Stimulated activated CD4-positive, alpha-beta T cell treated with anti-CD3 and anti-CD28 coated beads, Interleukin-4, amount 100 ng/mL, for 48 hours (primary cell): ENCODE results near the gene BAHCC1.
"Not testable (repeated sequence)": the region's sequence is repeated elsewhere in the genome, so short reads cannot be mapped to it uniquely, and the experiment has no call there.

Experiments used
- DNase-seq, 2 donors: peaks; one replicate each; pipeline ENCODE4 v3.0.0-alpha.2; 2020; ENCODE audit warnings: low read depth in 2 of 2

BAHCC1 gene

DNA sequence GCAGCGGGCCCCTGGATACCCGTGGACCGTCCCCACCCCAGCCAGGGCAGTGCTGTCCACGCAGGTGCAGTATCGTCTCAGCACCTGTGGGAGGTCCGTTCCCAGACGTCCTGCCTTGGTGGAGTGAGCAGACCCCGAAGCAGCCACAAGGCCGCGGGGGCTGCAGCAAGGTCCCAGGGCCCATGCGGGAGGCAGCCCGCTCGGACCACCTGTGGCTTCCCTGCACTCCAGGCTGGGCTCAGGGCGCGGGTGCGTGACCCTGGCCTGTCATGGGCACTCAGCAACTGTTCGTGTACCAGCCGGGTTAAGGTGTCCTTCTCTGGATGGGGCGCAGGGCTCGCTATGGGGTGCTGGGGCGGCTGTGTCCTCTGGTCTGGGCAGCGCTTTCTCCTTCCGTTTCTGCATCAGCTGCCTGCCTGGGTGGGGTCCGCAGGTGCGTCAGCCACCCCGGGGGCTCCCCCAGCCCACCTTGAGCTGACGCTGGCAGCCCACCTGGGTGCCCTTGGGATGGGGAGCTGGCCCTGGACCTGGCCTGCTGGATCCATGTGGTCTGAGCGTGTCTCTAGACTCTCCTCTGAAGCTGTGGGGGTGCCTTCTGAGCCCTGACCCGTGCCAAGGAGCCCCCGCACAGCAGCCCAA lies 18.4 kb downstream of the BAHCC1 start:
- DNase-seq = no peak

GRCh38 chr17:81414756-81415516 lies 19.7 kb downstream of the BAHCC1 start:
- no peak for DNase-seq

DNA sequence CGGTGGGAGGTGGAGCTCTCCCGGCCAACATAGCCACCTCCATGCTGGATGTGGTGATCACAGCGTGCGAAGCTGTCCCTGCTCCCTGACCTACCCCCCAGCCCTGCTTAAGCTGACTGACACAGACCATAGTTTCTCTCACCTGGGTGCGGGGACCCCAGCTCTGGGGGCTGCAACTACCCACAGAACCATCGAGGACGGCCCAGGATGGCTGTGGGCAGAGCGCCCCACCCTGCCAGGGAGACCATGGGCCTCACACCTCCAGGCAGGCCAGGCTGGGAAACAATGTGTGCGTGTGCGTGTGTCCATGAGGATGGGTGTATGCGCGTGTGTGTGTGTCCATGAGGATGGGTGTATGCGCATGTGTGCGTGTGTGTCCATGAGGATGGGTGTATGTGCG lies 20.4 kb downstream of the BAHCC1 start:
- DNase-seq = no peak

DNA sequence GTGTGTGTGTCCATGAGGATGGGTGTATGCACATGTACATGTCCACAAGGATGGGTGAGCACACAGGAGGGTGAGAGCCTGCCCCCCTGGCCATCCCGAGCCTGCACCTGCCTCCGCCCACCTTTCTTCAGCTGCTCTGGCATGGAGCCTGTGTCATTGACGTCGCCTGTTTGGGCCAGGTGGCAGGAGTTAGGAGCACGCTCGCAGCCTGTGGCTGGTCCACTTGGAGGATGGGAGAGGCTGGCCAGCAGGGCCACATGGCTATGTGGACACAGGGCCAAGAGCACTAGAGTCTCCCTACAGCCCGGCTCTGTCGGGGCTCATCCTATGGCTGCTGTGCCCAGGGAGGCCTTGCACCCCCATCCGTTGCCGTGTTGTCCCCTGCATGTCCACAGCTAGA lies 21.4 kb downstream of the BAHCC1 start:
- DNase-seq = no peak

DNA sequence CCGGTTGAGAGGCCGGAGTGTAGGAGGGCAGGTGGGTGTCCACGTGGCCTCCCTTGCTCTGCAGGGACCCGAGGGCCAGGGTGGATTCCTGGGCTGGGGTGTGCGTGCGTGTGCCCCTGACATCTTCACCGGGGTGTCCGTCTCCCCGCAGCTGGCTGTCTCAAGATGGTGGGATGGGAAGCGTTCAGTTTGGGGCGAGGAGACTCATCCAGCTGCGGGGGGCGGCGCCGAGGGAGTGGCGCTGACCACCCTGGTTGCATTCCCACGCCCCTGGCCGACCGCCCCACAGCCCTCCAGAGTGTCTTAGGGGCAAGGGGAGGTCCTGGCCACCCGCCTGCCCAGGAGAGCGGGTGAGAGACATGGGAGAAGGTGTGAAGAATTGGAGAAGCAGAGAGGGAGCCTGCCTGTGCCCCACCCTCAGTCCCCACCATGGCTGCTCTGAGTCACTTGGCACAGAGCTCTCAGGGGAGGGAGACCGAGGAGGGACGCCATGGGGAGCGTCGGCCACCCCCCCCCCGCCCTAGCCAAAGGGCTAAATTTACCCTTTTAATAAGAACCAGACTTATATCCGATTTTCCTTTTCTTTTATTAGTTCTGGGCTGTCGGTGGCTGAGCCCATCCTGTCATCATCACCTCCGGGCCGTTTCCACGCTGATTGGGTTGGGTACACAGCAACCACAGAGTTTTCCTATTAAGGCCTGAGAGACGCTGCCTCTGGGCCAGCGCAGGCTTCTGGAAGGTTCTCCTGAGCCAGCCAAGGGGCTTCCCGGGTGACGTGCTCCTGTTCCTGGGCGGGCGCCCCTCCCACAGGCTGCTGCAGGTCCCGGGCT lies 22.0 kb downstream of the BAHCC1 start:
- DNase-seq = no peak

- DNase-seq = no peak
These were observed 22.8 kb downstream of the BAHCC1 start for GRCh38 chr17:81417879-81418709.

GRCh38 chr17:81418710-81419318 lies 23.6 kb downstream of the BAHCC1 start:
- no peak for DNase-seq

- no peak for DNase-seq
These were observed 24.1 kb downstream of the BAHCC1 start for GRCh38 chr17:81419319-81419885.

- no peak for DNase-seq
These were observed 24.9 kb downstream of the BAHCC1 start for GRCh38 chr17:81419886-81420768.

GRCh38 chr17:81420769-81421462 lies 25.7 kb downstream of the BAHCC1 start:
- DNase-seq = no peak

DNA sequence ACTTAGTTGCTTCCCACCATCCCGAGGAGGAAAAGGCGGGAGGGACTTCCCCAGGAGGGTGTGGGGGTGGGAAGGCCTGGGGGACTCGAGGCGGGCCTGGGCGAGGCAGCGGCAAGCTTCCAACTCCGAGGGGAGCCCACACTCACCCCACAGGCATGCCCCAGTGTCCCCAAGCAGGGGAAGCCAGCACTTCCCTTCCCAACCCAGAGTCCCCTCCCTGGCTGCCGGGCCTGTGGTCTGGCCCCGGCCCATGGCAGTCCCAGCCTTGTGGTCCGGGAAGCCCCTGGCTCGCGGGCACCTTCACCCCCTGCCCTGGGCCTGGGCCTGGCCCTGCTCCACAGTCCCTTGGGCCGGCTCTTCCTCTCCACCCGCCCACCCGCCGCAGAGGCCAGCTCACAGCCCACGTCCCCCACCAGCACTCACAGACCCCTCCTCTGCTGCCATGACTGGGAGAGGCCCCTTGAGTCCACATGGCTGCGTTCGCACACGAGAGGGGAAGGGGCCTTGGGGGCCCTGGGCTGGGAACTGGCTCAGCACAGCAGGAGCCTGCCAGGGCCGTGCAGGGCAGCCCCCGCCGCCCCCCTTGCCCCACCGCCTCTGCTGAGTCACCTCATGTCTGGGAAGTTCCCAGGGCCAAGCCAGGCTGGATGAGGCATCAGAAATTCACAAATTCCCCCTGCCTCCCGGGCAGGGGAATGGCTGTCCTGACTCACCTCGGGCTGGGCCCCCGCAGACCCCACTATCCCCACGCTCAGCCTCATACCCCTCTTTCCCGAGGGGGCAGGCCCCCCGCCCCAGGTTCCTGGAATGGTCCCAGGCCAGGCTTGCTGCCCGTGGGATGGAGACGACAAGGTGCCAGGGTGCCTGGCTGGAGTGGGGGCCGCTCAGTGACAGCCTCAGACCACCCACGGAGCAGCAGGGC lies 27.8 kb downstream of the BAHCC1 start:
- no peak for DNase-seq

GRCh38 chr17:81423698-81424071 lies 28.4 kb downstream of the BAHCC1 start:
- no peak for DNase-seq

GRCh38 chr17:81424151-81425017 lies 29.1 kb downstream of the BAHCC1 start:
- DNase-seq = no peak

- DNase-seq = not testable (repeated sequence)
These were observed 29.8 kb downstream of the BAHCC1 start for GRCh38 chr17:81425041-81425440.

DNA sequence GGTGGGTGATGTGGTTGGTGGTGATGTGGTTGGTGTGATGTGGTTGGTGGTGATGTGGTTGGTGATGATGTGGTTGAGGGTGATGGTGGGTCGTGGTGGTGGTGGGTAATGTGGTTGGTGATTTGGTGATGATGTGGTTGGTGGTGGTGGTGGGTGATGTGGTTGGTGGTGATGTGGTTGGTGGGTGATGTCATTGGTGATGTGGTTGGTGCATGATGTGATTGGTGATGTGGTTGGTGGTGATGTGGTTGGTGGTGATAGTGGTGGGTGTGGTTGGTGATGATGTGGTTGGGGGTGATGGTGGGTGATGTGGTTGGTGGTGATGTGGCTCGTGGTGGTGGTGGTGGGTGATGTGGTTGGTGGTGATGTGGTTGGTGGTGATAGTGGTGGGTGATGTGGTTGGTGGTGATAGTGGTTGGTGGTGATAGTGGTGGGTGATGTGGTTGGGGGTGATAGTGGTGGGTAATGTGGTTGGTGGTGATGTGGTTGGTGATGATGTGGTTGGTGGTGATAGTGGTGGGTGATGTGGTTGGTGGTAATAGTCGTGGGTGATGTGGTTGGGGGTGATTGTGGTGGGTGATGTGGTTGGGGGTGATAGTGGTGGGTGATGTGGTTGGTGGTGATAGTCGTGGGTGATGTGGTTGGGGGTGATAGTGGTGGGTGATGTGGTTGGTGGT lies 30.6 kb downstream of the BAHCC1 start:
- not testable (repeated sequence) for DNase-seq

DNA sequence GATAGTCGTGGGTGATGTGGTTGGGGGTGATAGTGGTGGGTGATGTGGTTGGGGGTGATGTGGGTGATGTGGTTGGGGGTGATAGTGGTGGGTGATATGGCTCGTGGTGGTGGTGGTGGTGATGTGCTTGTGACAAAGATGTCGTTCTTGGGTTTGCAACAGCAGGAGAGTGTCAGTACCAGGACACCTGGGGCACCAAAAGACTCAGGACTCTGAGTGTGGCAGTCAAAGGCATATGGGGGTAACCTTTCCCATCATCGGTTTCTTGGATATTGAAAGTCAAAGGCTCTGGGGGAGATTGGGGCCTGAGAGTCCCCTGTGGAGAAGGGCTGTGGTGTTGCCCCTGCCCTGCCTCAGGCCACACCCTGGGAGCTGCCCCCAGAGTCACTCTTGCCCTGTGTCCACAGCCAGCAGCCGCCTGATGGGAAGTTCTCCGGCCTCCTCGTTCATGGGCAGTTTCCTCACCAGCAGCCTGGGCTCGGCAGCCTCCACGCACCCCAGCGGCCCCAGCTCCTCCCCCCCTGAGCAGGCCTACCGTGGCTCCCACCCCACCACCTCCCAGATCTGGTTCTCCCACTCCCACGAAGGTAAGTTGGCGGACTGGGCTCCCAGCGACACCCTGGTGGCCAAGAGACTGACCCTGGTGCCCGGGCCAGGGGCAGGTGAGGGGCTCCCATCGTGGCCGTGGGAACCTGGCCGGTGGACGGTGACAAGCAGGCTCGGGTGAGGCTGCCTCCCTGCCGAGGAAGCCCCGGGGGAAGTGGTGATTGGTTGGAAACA lies 31.3 kb downstream of the BAHCC1 start:
- DNase-seq = no peak
